Stomach (tissue), 4 donors: Measurements from ENCODE around the gene FCF1.

Experiments
- CTCF ChIP-seq, 7 experiments: fragments of 450-650 bp in 4 of 7; fragments of 200-600 bp in 3 of 7; sonication (generic) in 3 of 7; IDR thresholded peaks; one replicate each; pipeline ENCODE4 v1.5.1; 2016 to 2019; ENCODE audit warnings: antibody characterized with exemption in 7 of 7, control low read depth in 2 of 7, mild to moderate bottlenecking in 1 of 7
- EP300 ChIP-seq: sonication (generic); formaldehyde crosslinking; IDR thresholded peaks from one replicate; pipeline ENCODE4 v1.6.1; 2017; ENCODE audit warnings: antibody characterized with exemption
- POLR2A ChIP-seq, 4 donors: fragments of 450-650 bp; IDR thresholded peaks; one replicate each; pipeline ENCODE4 v1.6.1; 2016; ENCODE audit warnings: antibody characterized with exemption in 4 of 4, control low read depth in 2 of 4, mild to moderate bottlenecking in 1 of 4, moderate library complexity in 1 of 4

DNA sequence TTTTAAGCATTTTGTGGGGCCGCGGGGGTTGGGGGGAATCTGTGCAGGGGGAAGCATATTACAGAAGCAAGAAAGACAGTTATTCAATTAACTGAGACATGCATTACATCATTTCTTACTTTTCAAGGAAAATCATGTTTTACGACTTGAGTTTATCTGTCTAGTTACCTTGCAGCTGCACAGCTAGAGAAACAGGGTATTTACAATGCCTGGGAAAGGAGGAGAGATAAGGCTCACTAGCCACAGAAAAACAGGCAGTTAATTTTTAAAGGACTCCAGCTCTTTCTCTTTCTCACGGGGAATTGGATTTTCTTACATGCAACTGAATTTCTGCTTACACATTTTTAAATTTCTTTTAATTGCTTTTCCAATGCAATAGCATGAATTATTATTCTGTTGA lies 22.2 kb downstream of the FCF1 start:
- TF ChIP-seq EP300 = no peak
- TF ChIP-seq CTCF (IDR thresholded peaks at IDR 0.05) = no peak
- TF ChIP-seq POLR2A (IDR thresholded peaks at IDR 0.05) = no peak
